ENCODE results near the gene SERTAD1. TPM values are rescaled to one million over a fixed set of nuclear protein-coding genes. Genes with fewer than 3 reads are reported as not detected.

Gene SERTAD1
- polyA plus RNA-seq, 1 of the 3 experiments (the other 2 are of a cell fraction) = 10.4 TPM

- H3K4me1 ChIP-seq (ENCODE audit: control insufficient read depth in 1 of 2, insufficient read depth in 2 of 2, low read depth in 1 of 2, low read length in 1 of 2) = no peaks in the 10 kb centered on the region; a peak in 1 of 4 replicates
- no peak within 1 kb of the TSS for H3K4me3 ChIP-seq (ENCODE audit: low read depth in 2 of 2, low read length in 1 of 2)
- DNase-seq = peak; percentile 72
- H3K79me2 ChIP-seq (ENCODE audit: insufficient read depth) = no peaks in the 10 kb centered on the region
- CTCF ChIA-PET = interaction anchor here (1.1 to 3.3 kb wide), 4 partner anchors 8 to 221 kb away, joined by 3 to 15 read pairs (median 6); partner anchors contain the start of gene SERTAD3
- TF ChIP-seq RAD21 (IDR thresholded peaks at IDR 0.05; ENCODE audit: low read length) = no peak
- TF ChIP-seq POLR2AphosphoS5 (IDR thresholded peaks at IDR 0.05; ENCODE audit: low read depth, low read length) = no peak
- TF ChIP-seq IRF3 (IDR thresholded peaks at IDR 0.05; ENCODE audit: low read depth, low read length) = no peak
- TF ChIP-seq CTCF (IDR thresholded peaks at IDR 0.05) = no peak
- H4K20me1 ChIP-seq (ENCODE audit: insufficient read depth) = no peaks in the 10 kb centered on the region
- H3K9ac ChIP-seq = no peak within 1 kb of the TSS
- 74% methylated on average over 18 of the region's 18 CpGs for WGBS (ENCODE audit: low lambda C conversion rate)
- H3K27ac ChIP-seq (ENCODE audit: low read depth in 2 of 2, low read length in 1 of 2) = no peak within 1 kb of the TSS
- no peaks in the 10 kb centered on the region for H3K9me3 ChIP-seq
- no peaks in the 10 kb centered on the region for H3K36me3 ChIP-seq (replicated peaks in 1 of 2; ENCODE audit: control insufficient read depth in 1 of 2, insufficient read depth in 2 of 2, low read length in 1 of 2)
- POLR2A ChIA-PET = interaction anchor here (0.6 to 0.7 kb wide), 2 partner anchors 9 to 65 kb away, joined by 3 read pairs; partner anchors contain the start of gene PLD3
- no peak within 1 kb of the TSS for H3K4me2 ChIP-seq
- H3K9me2 ChIP-seq = no peaks in the 10 kb centered on the region
- no peaks in the 10 kb centered on the region for H3K27me3 ChIP-seq (ENCODE audit: insufficient read depth)
- no peak within 1 kb of the TSS for H2AFZ ChIP-seq (ENCODE audit: low read depth)
- peaks cover 9% of the 10 kb centered on the region for H3F3A ChIP-seq (replicated peaks; ENCODE audit: insufficient read depth)
Observed at GRCh38 chr19:40413291-40413845, 12.4 kb downstream of the SERTAD1 start, which contains the start of gene PRX. Gene PRX (minus strand): TSS chr19:40413378. CDS start chr19:40407932, 5,446 bp downstream.

- no peak overlapping the region for H2AFZ ChIP-seq (ENCODE audit: low read depth)
- H3K4me2 ChIP-seq = no peak overlapping the region
- H3K36me3 ChIP-seq (replicated peaks in 1 of 2; ENCODE audit: control insufficient read depth in 1 of 2, insufficient read depth in 2 of 2, low read length in 1 of 2) = no peaks in the 10 kb centered on the region
- H3K9me3 ChIP-seq = no peaks in the 10 kb centered on the region
- H4K20me1 ChIP-seq (ENCODE audit: insufficient read depth) = no peaks in the 10 kb centered on the region
- CTCF ChIA-PET = interaction anchor here (1.1 to 3.3 kb wide), 3 partner anchors 9 to 32 kb away, joined by 3 to 15 read pairs (median 8); partner anchors contain the start of gene SERTAD3
- no peaks in the 10 kb centered on the region; a peak in 1 of 4 replicates for H3K4me1 ChIP-seq (ENCODE audit: control insufficient read depth in 1 of 2, insufficient read depth in 2 of 2, low read depth in 1 of 2, low read length in 1 of 2)
- TF ChIP-seq RFX5 (IDR thresholded peaks at IDR 0.05; ENCODE audit: low read length) = no peak
- TF ChIP-seq GATA2 (CRISPR knock-in tag; IDR thresholded peaks at IDR 0.05) = no peak
- no peak for TF ChIP-seq POLR2AphosphoS5 (IDR thresholded peaks at IDR 0.05; ENCODE audit: low read depth, low read length)
- no peak for TF ChIP-seq EZH2phosphoT487 (IDR thresholded peaks at IDR 0.05; ENCODE audit: borderline replicate concordance, low read depth)
- no peak for TF ChIP-seq EP300 (IDR thresholded peaks at IDR 0.05; ENCODE audit: borderline replicate concordance in 1 of 2, low read depth in 1 of 2, low read length in 1 of 2)
- TF ChIP-seq NRF1 (IDR thresholded peaks at IDR 0.05; ENCODE audit: low read depth, low read length) = no peak
- TF ChIP-seq GABPA (IDR thresholded peaks at IDR 0.05; ENCODE audit: low read depth) = no peak
- TF ChIP-seq MEF2A (IDR thresholded peaks at IDR 0.05; ENCODE audit: borderline replicate concordance, low read depth) = no peak
- no peak for TF ChIP-seq RAD21 (IDR thresholded peaks at IDR 0.05; ENCODE audit: low read length)
- H3K9me2 ChIP-seq = no peaks in the 10 kb centered on the region
- no peak for DNase-seq
- H3K27ac ChIP-seq (ENCODE audit: low read depth in 2 of 2, low read length in 1 of 2) = no peak overlapping the region
- no peaks in the 10 kb centered on the region for H3K79me2 ChIP-seq (ENCODE audit: insufficient read depth)
- 70% methylated on average over 3 of the region's 4 CpGs for WGBS (ENCODE audit: low lambda C conversion rate)
- no peak overlapping the region for H3K4me3 ChIP-seq (ENCODE audit: low read depth in 2 of 2, low read length in 1 of 2)
- POLR2A ChIA-PET = no interaction called here
- no peaks in the 10 kb centered on the region for H3K27me3 ChIP-seq (ENCODE audit: insufficient read depth)
- peaks cover 9% of the 10 kb centered on the region for H3F3A ChIP-seq (replicated peaks; ENCODE audit: insufficient read depth)
- H3K9ac ChIP-seq = no peak overlapping the region
Observed at GRCh38 chr19:40412866-40413265, 12.9 kb downstream of the SERTAD1 start.
